HG03521 (cell line): ENCODE measurements around the gene TTC27.
"Not testable (repeated sequence)": the region's sequence is repeated elsewhere in the genome, so short reads cannot be mapped to it uniquely, and the experiment has no call there.

Source experiments
- ATAC-seq: cut with Tn5 transposase; IDR thresholded peaks from one replicate; pipeline ENCODE4 v1.9.1; 2021; ENCODE audit warnings: mild to moderate bottlenecking, moderate library complexity; ENCODE audit not compliant: unreplicated experiment

The TTC27 gene

DNA sequence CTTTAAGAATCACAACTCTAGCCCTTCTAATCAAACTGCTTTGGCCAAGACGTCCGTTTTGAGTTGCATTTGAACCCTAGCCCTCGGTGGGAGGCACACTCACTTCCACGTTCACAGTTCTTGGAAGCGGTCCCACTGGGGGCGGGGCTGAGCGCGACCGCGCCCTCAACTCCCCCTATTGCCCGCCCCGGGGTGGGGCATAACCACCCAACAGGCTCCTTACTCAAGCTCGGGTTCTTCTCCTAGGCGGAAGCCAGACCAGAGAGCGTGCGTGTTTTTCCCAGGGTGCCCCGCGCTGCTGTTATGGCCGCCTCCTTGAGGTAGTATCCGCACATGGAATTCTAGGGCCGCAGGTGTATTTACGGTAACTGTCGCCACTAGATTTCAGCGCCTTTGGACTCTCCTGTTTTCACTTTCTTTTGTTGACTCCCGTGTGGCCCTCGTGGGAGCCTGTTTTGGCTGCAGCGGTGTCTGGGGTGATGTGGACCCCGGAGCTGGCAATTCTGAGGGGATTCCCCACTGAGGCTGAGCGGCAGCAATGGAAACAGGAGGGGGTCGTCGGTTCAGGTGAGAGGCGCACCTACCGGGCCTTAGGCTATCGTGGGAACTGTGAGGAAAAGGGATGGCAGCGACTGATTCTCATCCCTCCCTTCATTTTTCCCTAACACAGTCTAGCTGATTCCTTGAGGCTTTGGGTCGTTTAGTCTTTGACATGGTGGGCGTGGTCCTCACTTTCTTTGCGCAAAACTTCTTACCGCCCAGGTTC lies at the start of gene TTC27:
Gene TTC27 (plus strand): TSS at position 237 of the 766 bp plus-strand sequence. CDS start 243 bp downstream, at position 480.
- ATAC-seq: peak; percentile 100

DNA sequence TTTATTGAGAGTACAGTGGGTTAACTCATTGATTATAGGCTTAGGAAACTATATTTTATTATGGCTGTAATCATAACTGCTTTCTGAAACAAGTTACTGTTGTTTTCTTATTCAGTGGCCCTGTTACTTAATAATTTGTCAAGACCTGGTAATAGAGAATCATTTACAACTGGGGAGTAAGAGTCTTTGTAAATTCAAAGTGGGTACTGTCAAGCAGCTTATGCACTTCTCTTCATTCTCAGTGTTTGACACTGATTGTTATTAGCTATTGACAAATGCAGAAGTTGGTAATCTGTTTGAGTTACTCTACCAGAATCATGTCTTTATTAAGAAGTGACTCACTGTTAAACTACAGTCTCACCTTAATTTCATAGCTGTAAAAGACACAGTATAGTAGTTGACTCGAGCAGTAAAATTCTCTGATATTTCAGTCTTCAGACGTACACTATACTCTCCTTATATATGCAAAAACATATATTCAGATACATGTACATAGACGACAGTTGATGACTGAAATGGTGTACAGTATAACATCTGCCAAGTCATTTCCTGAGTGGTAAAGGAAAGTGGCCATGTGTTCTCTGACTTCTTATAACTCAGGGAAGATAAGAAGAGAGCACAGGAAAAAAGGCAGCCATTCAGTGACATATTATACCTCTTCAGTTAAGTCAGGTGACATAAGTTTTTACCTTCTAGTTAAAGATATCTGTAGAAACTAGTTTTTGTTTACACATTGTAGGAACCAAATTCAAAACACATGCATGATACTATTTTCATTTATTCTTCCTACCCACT lies 36.0 kb upstream of the TTC27 start:
- ATAC-seq: no peak

DNA sequence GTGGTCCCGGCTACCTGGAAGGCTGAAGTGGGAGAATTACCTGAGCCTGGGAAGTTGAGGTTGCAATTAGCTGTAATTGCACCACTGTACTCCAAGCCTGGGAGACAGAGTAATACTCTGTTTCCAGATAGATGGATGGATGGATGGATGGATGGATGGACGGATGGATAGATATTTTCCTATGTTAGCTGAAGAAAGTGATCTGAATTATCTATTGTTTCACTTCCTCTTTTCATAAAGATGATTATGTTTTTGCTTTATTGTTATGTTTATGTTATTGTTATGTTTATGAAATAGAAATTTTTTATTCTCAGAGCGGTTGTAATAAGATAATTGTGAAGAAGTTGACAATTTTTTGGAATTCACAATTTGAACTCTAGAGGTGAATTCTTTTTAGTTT lies 33.3 kb upstream of the TTC27 start:
- no peak for ATAC-seq

DNA sequence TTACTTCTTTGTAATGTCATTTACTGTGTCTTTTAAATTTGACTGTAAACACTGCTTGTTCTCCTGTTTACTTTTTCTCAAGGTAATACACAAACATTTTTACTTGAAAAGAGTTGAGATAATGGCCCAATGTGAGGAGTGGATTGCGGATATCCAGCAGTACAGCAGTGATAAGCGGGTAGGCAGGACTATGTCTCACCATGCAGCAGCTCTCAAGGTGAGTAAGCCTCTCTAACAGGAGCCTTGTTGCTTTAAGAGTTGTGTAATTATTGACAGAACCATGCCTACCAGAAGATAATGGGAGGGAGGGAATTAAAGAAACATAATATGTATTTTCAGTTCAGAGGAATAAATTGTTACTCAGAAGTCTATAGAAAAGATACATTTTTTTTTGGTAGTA lies 16.5 kb upstream of the TTC27 start:
- ATAC-seq: no peak

DNA sequence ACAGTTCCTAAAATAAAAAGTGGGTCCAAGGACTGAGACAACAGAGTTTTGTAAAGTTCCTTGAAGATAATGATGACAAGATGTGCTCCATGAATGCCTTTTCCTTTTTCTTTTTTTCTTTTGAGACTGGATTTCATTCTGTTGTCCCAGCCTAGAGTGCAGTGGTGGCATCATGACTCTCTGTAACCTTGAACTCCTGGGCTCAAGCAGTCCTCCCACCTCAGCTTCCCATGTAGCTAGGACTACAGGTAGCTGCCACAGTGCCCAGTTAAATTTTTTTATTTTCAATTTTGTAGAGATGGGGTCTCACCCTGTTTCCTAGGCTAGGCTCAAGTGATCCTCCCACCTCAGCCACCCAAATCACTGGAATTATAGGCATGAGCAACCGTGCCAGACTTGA lies 16.1 kb upstream of the TTC27 start:
- ATAC-seq: no peak

DNA sequence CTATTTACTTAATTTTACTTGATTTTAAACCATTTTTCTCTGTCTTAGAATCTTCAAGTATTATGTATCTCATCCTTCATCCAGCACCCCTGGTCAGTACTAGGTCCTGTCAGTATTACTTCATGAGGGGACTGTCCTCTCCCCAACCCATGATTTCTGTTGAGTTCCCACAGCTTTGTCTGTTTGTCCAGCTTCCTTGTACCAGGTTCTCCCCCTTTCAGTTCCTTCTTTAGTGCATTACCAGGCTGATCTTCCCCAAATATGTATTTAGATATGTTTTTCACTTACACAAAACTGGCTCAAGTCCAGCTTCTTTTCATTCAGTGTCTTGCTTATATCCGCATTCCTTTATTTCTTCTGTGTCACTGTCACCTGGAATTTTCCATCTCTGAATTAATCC lies 13.8 kb upstream of the TTC27 start:
- ATAC-seq: no peak

DNA sequence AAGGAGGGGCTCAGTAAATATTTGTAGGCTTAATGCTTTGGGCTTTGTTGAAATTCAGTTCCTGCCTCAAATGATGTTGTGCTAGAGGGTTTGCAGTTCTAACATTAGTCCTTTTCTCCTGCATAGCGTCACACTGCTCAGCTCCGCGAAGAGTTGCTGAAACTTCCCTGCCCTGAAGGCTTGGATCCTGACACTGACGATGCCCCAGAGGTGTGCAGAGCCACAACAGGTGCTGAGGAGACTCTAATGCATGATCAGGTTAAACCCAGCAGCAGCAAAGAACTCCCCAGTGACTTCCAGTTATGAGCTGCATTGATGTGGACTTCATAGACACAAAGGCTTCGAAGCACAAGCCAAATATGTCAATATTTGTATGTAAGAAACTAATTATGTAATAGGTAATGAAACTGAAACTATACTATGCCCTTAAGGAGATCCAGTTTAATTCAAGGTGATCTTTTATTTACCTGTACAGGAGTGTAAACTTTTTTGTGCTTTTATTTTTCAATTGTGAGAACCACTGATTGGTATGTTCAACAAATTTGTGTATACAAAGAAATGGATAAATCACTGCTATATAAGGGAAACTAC lies 10.2 kb upstream of the TTC27 start:
- ATAC-seq: no peak

DNA sequence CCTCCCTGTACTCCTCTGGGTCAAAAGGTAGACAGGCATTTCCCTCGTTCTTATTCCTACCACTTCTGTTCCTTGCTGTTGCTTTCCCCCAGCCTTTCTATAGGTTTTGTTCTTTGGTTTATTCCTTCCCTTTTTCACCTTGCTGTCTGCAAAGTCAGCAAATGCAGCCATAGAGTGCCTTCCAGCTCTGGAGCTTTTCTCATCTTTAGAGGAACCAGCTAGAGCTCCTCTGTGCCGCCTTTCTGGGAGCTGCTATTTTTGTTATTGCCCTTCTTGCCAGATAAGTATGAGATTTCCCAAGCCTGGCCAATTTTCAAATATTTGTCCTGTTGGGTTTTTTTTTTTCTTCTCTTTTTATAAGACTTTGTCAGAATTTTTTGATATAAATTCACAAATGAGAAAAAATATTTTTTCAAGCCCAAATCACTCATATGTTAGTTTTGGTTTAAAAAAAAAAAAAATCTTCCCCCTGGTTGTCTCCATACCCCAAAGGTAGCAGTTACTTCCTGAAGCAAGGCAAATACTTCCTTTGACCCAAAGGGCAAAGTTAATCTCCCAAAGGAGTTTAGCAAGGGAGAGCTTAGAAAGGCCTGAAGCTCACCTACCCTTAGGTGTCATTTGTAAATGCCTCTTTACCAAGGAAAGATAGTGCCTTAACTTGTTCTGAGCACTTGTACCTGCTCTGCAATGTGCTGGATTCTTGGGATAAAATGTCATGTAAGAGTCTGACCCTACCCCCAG lies 5.1 kb upstream of the TTC27 start:
- no peak for ATAC-seq

DNA sequence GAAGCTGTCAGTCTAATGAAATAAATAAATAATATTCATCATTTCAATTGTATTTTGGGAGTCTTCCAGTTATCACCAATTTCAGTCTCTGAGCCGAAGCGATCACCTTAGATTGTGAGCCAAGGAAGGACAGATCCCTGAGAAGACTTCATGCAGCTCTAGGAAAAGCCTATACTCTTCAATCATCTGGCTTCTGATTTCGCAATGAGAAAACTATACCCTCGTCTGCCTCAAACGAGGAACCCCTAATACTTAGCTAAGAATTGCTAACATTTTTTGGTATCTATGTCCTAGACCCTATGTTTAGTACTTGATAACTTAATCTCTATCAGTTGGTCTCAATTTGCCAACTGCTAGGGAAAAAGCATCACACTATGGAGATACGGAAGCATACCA lies 4.5 kb upstream of the TTC27 start:
- no peak for ATAC-seq

DNA sequence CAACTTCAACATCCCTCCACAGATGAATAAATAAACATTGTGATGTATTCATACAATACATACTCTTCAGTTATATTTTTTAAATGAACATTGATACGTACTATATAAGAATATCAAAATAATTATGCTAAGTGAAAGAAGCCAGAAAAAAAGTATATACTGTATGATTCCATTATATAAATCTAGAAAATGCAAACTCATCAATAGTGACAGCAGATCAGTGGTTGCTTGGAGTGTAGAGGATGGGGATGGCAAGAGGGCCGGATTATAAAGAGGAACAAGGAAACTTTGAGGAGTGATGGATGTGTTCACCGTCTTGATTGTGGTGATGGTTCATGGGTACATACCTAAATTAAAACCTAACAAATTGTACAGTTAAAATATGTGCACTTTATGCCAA lies 3.0 kb upstream of the TTC27 start:
- no peak for ATAC-seq

DNA sequence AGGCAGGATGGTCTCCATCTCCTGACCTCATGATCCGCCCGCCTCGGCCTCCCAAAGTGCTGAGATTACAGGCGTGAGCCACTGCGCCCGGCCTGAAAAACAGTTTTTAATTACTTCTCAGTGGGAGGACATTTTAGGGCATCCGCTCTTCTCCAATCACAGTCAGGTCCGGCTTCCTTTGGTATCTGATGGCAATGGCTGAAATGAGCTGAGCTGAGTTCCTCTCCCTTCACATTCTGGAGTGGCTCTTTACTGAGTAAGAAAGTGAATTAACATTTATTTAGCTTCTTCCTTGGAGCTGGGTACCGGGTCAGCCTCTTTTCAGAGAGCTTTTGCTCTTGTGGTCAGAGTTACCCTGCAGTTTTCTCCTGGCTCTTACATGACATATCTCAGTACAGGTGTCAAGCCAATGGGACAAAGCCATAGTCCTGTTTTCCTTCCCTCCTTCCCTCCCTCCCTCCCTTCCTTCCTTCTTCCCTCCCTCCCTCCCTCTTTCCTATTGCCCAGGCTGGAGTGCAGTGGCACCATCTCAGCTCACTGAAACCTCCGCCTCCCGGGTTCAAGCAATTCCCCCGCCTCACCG lies 1.1 kb upstream of the TTC27 start:
- ATAC-seq: no peak

DNA sequence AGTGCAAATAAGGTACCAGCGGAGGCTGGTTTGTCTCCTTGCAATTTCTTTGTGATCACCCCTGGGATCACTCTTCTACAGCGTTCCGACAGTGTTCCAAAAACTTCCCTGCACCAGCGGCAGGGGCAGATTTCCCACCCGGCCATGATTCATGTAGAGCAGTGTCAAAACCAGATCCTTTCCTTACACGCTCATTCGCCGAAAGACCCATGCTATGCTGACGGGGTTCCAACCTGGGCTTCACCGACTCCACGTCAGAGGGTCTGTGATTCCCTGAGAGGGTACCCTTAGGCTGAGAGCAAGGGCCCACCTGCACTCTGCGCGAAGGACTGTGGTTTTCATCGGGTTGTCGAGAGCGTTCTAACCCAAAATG lies 423 bp upstream of the TTC27 start:
- ATAC-seq: peak; percentile 24

DNA sequence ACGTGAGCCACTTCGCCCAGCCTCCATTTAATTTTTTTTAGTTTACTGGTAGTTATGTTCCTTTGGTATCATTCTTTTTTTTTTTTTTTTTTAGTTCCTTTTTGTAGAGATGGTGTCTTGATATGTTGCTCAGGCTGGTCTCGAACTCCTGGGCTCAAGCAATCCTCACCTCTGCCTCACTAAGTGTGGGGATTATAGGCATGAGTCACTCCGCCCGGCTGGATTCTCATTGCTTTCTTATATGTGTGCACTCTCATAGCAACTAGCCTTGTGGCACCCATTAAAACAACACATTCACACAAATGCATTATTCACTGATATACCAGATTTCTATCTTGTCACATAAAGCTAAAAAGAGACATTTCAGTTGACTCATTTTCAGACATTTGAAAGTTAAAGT lies 4.2 kb downstream of the TTC27 start:
- no peak for ATAC-seq

DNA sequence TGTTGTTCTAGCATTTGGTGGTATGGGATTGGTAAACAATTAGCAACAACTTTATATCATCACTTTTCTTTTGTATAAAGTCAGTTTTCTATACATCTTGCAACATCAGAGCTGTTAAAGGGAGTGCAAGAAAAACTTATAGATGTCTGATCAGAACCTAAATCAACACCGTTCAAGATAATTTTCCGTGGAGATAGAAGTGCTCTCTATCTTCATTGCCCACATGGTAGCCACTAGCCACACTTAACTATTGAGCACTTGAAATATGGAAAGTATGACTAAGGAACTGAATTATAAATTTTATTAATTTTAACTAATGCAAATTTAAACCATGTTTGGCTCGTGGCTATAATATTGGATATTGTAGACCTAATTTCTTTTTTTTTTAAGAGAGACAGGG lies 5.2 kb downstream of the TTC27 start:
- ATAC-seq: no peak

DNA sequence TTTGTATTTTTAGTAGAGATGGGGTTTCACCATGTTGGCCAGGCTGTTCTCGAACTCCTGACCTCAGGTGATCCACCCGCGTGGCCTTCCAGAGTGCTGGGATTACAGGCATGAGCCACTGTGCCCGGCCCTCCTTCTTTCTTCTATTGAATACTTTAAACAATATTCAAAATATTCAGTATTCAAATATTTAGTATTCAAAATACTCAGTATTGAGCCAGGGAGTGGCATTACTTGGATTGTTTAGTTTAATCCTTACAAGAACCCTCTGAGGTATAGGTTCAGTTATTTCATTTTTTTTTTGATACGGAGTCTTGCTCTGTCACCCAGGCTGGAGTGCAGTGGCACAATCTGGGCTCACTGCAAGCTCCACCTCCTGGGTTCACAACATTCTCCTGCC lies 10.7 kb downstream of the TTC27 start:
- ATAC-seq: not testable (repeated sequence)

DNA sequence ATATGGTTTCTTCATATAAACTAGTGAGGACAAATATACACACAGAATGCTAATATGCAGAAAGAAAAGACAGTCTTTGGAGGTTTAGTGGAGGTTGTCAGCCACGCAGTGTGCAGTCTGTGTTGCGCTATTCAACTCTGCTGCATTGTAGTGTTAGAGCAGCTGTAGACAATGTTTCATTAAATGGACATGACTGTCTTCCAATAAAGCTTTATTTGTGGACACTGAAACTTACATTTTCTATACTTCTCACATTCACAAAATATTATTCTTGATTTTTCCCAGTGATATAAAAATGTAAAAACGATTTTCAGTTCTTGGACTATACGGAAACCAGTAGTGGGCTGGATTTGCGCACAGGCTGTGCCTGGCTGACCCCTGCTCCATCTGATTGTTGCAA lies 13.3 kb downstream of the TTC27 start:
- ATAC-seq: no peak

DNA sequence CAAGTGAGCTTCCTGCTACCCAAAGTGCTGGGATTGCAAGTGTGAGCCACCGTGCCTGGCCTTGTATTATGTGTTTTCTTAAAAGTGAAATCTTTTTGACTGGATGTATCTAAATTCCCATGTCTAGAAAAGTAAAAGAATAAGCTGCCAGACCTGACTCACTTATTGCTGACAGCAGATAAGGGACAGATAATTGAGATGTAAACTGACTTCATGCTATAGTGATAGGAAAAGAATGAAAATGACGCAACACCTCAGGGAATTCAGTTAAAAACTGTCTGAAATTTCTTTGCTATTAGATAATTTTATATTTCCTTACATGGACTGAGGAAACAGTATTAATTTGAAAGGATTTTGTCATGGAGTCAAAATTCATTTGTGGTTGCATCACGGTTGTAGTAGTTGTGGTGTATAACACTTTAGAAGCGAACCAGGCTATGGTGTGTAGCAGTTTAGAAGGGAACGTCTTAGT lies 19.4 kb downstream of the TTC27 start:
- no peak for ATAC-seq

DNA sequence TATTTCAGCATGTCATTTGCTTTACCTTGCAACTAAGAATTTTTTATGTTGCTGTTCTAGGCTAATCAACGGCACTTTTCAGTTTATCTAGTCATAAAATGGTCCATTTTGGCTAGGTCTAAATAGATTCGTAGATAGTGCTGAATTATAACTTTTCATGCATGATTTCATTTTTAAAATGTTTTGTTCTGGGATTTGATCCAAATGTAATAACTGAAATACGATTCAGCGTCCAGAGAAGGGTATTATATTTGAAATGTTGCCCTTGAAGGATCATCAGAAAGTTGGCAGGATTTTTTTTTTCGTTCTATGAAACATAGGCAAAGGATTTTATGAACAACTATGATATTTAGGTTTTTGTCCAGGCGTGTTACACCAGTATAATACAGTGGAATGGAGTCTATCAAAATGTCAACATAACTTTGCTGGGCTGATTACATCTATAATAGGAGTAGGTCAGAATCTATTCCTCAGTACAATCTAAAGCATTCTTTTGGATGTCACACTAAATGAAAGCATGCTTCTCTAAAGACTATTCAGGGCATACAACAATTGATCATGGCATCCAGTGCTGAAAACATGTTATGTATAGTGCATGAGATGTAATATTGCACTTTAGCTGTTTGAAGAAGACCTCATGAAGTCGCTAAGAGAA lies 24.8 kb downstream of the TTC27 start:
- no peak for ATAC-seq

DNA sequence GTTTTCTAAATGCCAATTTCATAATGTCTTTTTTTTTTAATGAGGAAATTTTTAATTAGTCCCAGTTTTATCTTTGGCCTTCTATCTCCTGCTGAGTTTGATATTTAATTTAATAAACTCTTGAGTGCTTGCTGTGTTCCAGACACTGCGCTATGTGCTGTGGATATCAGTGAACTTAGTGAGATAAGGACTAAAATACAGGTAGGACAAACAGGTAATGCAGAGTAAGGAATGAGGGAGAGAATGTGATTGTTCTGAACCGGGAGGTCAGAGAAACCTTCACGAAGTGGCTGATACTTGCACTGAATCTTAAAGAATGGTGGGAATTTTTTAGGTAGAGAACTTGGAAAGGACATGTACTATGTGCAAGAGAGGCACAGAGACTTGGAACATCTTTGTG lies 28.2 kb downstream of the TTC27 start:
- ATAC-seq: no peak

DNA sequence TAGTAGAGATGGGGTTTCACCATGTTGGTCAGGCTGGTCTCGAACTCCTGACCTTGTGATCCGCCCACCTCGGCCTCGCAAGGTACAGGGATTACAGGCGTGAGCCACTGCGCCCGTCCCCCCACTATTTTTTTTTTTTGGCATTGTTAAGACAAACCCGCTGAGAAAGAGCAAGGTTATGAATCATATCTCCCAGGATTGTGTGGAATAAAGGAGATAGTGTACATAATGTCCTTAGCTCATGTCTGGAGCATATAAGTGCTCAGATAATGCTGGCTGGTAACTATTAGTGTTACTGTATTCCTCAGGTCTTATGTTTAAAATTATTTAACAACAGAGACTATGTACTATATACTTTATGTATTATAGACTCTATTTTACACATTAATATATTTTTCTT lies 36.0 kb downstream of the TTC27 start:
- ATAC-seq: no peak
